ENCODE data around the gene BRD7.

- TF ChIP-seq, protein P1, sequence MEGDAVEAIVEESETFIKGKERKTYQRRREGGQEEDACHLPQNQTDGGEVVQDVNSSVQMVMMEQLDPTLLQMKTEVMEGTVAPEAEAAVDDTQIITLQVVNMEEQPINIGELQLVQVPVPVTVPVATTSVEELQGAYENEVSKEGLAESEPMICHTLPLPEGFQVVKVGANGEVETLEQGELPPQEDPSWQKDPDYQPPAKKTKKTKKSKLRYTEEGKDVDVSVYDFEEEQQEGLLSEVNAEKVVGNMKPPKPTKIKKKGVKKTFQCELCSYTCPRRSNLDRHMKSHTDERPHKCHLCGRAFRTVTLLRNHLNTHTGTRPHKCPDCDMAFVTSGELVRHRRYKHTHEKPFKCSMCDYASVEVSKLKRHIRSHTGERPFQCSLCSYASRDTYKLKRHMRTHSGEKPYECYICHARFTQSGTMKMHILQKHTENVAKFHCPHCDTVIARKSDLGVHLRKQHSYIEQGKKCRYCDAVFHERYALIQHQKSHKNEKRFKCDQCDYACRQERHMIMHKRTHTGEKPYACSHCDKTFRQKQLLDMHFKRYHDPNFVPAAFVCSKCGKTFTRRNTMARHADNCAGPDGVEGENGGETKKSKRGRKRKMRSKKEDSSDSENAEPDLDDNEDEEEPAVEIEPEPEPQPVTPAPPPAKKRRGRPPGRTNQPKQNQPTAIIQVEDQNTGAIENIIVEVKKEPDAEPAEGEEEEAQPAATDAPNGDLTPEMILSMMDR (IDR thresholded peaks at IDR 0.05; ENCODE audit: poor library complexity) = no peak
- no peak for TF ChIP-seq EZH2 (IDR thresholded peaks at IDR 0.05; ENCODE audit: borderline replicate concordance)
- TF ChIP-seq EZH2phosphoT487 (IDR thresholded peaks at IDR 0.05; ENCODE audit: low read depth, severe bottlenecking, unreplicated experiment) = no peak
These were observed 83.3 kb downstream of the BRD7 start for GRCh38 chr16:50285406-50286003.
